Measurements from ENCODE around the gene FBXO24. TPM values are rescaled to one million over a fixed set of nuclear protein-coding genes. Genes with fewer than 3 reads are reported as not detected.

Gene FBXO24
- total and polyA plus RNA-seq, 2 experiments from 2014 or later: 1.1 to 1.6 TPM

DNA sequence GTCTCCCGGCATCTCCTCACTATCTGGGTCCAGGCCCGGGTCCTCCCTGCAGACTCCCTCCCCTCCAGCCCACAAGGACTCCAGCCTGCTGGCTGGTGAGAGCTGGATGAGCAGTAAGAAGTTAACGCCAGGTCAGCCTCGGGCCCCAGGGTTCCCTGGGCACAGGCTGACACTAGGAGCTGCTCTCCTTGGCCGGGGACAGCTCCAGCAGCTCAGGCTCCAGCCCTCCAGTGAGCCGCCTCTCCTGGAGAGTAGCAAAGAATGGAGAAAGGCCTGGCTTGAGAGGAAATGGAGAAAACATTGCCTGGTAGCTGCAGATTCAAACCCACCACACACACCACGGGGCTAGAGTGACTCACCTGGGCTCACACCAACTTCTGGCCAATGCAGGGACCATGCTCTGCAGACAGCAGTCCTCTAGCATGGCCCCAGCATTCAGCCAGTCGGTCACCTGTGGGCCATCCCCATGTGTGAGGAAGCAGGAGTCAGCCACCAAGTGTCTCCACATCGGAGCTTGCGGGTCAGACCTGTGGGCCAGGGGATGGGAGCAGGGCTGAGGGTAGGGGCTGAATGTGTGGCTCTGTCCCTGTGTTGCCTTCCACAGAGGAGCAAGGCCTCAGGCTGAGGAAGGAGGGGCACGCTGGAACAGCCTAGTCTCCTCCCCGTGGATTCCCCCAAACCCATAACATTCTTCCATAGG is 18.9 kb upstream of the FBXO24 start:
- H3K36me3 ChIP-seq (replicated peaks; ENCODE audit: insufficient read depth, low read depth): no peaks in the 10 kb centered on the region

DNA sequence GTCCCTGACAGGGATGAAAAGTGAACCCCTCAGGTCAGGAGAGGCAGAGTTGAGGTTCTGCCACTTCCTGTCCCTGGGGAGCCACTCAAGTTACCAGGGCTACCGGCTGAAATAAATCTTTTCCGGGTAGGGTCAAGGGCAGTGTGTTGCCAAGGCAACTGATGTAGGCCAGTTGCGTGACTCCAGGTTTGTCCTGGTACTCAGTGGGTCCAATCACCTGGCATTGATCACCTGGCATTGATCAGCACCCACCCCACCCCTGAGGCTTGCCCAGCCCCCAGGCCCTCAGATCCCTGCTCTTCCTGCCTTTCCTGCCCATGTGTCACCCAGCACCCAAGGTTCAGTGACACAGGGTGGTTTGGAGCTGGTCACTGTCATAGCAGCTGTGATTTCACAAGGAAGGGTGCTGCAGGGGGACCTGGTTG is 18.4 kb upstream of the FBXO24 start:
- DNase-seq (ENCODE audit: low spot score): no peak
- H3K4me2 ChIP-seq: no peak overlapping the region
- H3K27ac ChIP-seq: peak overlapping the region; percentile 34
- TF ChIP-seq, protein P1, sequence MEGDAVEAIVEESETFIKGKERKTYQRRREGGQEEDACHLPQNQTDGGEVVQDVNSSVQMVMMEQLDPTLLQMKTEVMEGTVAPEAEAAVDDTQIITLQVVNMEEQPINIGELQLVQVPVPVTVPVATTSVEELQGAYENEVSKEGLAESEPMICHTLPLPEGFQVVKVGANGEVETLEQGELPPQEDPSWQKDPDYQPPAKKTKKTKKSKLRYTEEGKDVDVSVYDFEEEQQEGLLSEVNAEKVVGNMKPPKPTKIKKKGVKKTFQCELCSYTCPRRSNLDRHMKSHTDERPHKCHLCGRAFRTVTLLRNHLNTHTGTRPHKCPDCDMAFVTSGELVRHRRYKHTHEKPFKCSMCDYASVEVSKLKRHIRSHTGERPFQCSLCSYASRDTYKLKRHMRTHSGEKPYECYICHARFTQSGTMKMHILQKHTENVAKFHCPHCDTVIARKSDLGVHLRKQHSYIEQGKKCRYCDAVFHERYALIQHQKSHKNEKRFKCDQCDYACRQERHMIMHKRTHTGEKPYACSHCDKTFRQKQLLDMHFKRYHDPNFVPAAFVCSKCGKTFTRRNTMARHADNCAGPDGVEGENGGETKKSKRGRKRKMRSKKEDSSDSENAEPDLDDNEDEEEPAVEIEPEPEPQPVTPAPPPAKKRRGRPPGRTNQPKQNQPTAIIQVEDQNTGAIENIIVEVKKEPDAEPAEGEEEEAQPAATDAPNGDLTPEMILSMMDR (IDR thresholded peaks at IDR 0.05; ENCODE audit: poor library complexity): no peak
- TF ChIP-seq EZH2 (IDR thresholded peaks at IDR 0.05; ENCODE audit: borderline replicate concordance) (no peak), EZH2phosphoT487 (IDR thresholded peaks at IDR 0.05; ENCODE audit: low read depth, severe bottlenecking, unreplicated experiment) (no peak)
- H3K9me2 ChIP-seq (replicated peaks; ENCODE audit: insufficient read depth): no peaks in the 10 kb centered on the region
- no peaks in the 10 kb centered on the region for H3K27me3 ChIP-seq
- no peak overlapping the region for H3K4me3 ChIP-seq
- no peaks in the 10 kb centered on the region for H3K36me3 ChIP-seq (replicated peaks; ENCODE audit: insufficient read depth, low read depth)
- no peak overlapping the region for H2AFZ ChIP-seq
- H3K79me2 ChIP-seq: no peaks in the 10 kb centered on the region
- no peaks in the 10 kb centered on the region for H3K9me3 ChIP-seq (ENCODE audit: low read depth)
- peaks cover 44% of the 10 kb centered on the region for H3K4me1 ChIP-seq (ENCODE audit: insufficient read depth)
- 42% methylated on average over 3 of the region's 3 CpGs for WGBS (ENCODE audit: low lambda C conversion rate, missing lambda C conversion rate)
- no peaks in the 10 kb centered on the region for H4K20me1 ChIP-seq (ENCODE audit: insufficient read depth, poor library complexity, severe bottlenecking)

More for the DNA sequence above, 18.9 kb upstream of the FBXO24 start:
- Histone ChIP-seq H2AFZ (no peak overlapping the region), H3K9me3 (ENCODE audit: low read depth) (no peaks in the 10 kb centered on the region), H3K4me3 (no peak overlapping the region), H3K4me2 (no peak overlapping the region), H3K27ac (peak overlapping the region; percentile 34), H3K9me2 (replicated peaks; ENCODE audit: insufficient read depth) (no peaks in the 10 kb centered on the region), H3K79me2 (no peaks in the 10 kb centered on the region), H3K4me1 (ENCODE audit: insufficient read depth) (peaks cover 38% of the 10 kb centered on the region), H4K20me1 (ENCODE audit: insufficient read depth, poor library complexity, severe bottlenecking) (no peaks in the 10 kb centered on the region), H3K27me3 (no peaks in the 10 kb centered on the region)
- TF ChIP-seq EZH2phosphoT487 (IDR thresholded peaks at IDR 0.05; ENCODE audit: low read depth, severe bottlenecking, unreplicated experiment) (no peak), EZH2 (IDR thresholded peaks at IDR 0.05; ENCODE audit: borderline replicate concordance) (no peak)
- TF ChIP-seq, protein P1 (IDR thresholded peaks at IDR 0.05; ENCODE audit: poor library complexity): no peak
- WGBS (ENCODE audit: low lambda C conversion rate, missing lambda C conversion rate): 78% methylated on average over 12 of the region's 12 CpGs
- no peak for DNase-seq (ENCODE audit: low spot score)

DNA sequence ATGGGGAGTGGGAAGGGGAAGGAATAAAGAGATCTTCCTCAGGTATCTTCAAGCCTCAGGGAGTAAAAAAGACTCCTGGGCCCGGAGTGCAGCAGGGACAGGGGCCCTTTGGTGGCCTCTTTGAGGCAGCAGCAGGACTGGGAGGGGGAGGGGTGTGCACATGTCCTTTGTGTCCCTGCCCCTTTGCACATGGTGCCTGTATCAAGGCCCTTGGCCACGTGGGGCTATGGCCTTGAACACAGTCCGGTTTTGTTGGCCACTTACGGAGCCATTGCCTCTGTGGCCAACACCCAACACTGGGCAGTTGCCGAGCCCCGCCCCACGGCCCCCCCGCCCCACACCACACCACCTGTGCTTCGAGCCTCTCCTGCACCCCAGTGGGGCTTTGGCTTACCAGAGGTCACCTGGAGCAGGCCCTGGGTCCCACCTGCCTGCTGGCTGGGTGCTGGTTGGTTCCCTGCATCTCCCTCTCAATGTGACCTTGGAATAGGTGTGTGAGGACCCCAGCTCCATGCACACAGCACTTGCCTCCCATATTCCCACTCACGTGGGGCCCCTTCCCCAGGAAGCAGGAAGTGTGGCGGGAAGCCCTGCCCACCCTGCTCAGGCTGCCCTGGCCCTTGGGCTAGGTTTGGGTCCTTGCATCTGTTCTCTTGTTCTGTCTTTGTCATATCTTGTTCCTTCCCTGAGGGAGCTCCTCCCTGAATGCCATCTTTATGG is 17.8 kb upstream of the FBXO24 start:
- Histone ChIP-seq H2AFZ (no peak overlapping the region), H3K9me2 (replicated peaks; ENCODE audit: insufficient read depth) (no peaks in the 10 kb centered on the region), H3K27me3 (no peaks in the 10 kb centered on the region), H3K9me3 (ENCODE audit: low read depth) (no peaks in the 10 kb centered on the region), H4K20me1 (ENCODE audit: insufficient read depth, poor library complexity, severe bottlenecking) (no peaks in the 10 kb centered on the region), H3K4me3 (no peak overlapping the region), H3K4me1 (ENCODE audit: insufficient read depth) (peaks cover 44% of the 10 kb centered on the region), H3K27ac (peak overlapping the region; percentile 34), H3K4me2 (peak overlapping the region; percentile 94), H3K36me3 (replicated peaks; ENCODE audit: insufficient read depth, low read depth) (no peaks in the 10 kb centered on the region), H3K79me2 (no peaks in the 10 kb centered on the region)
- TF ChIP-seq EZH2 (IDR thresholded peaks at IDR 0.05; ENCODE audit: borderline replicate concordance) (no peak), EZH2phosphoT487 (IDR thresholded peaks at IDR 0.05; ENCODE audit: low read depth, severe bottlenecking, unreplicated experiment) (no peak)
- TF ChIP-seq, protein P1 (IDR thresholded peaks at IDR 0.05; ENCODE audit: poor library complexity): no peak
- DNase-seq (ENCODE audit: low spot score): peak; percentile 62
- 81% methylated on average over 9 of the region's 11 CpGs for WGBS (ENCODE audit: low lambda C conversion rate, missing lambda C conversion rate)

All from hepatocyte (in vitro differentiated cells).